Calu3 (cell line): ENCODE measurements around the gene NPHS1. TPM values are rescaled to one million over a fixed set of nuclear protein-coding genes. Genes with fewer than 3 reads are reported as not detected.
"Not testable (repeated sequence)": the region's sequence is repeated elsewhere in the genome, so short reads cannot be mapped to it uniquely, and the experiment has no call there.

Experiments used
- BruUV-seq: library from RNA; stranded (reverse); fragments of 400-500 nt; replicated peaks from 2 replicates; lab custom pipeline; 2021; lab: Mats Ljungman, UMichigan
- CTCF ChIA-PET: fragments of 300-600 bp; sonication (Branson Sonifier 250); formaldehyde crosslinking; loops from one replicate; lab custom pipeline; 2022; ENCODE audit warnings: antibody characterized with exemption; lab: Charles Lee
- DNase-seq: peaks from one replicate; pipeline ENCODE4 v3.0.0; 2022
- H3K27ac Mint-ChIP-seq: one replicate; pipeline ENCODE4 v1.8.0; 2022; ENCODE audit warnings: mixed read lengths; ENCODE audit not compliant: unreplicated experiment
- H3K27me3 Mint-ChIP-seq: one replicate; pipeline ENCODE4 v1.8.0; 2022; ENCODE audit warnings: mixed read lengths; ENCODE audit not compliant: unreplicated experiment
- H3K36me3 Mint-ChIP-seq: one replicate; pipeline ENCODE4 v1.8.0; 2022; ENCODE audit warnings: mild to moderate bottlenecking, moderate library complexity, mixed read lengths; ENCODE audit not compliant: insufficient read depth, unreplicated experiment
- H3K4me1 Mint-ChIP-seq: one replicate; pipeline ENCODE4 v1.8.0; 2022; ENCODE audit warnings: mild to moderate bottlenecking, low read depth, mixed read lengths; ENCODE audit not compliant: unreplicated experiment
- H3K4me3 Mint-ChIP-seq: one replicate; pipeline ENCODE4 v1.8.0; 2022; ENCODE audit warnings: mild to moderate bottlenecking, low read depth, moderate library complexity, mixed read lengths; ENCODE audit not compliant: unreplicated experiment
- H3K9me3 Mint-ChIP-seq: one replicate; pipeline ENCODE4 v1.8.0; 2022; ENCODE audit warnings: low read depth, mixed read lengths; ENCODE audit not compliant: unreplicated experiment
- CTCF ChIP-seq: fragments of 200-600 bp; IDR thresholded peaks from one replicate; pipeline ENCODE4 v1.8.0; 2022; ENCODE audit warnings: antibody characterized with exemption; ENCODE audit not compliant: unreplicated experiment
- intact Hi-C: fragments of 100-400 bp; cut with micrococcal nuclease; formaldehyde crosslinking; loops from one replicate; pipeline ENCODE4 v1.10.0; 2022; ENCODE audit not compliant: unreplicated experiment
- total RNA-seq: library from RNA; stranded (reverse); gene quantifications from 2 replicates; pipeline ENCODE4 v1.2.3, GENCODE V29; 2022

The NPHS1 gene
- total RNA-seq, 1 experiment from 2014 or later, result not detected

DNA sequence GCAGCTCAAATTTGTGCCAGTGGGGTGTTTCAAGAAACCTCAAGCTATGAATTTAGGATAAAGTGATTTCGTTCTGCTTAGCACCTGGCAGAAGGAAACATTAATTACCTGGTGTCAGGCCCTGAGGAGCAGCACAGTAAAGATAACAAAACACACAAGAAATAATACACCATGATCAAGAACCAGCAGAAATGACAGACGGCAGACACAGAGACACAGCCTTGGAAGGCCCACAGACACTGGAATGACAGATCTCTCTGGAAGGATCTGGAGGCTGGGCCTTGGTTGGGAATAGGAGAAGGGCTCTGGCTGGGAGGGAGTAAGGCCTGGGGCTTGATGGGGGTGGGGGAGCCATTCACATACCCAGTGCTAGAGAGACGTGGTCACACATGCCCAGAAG is 50.5 kb downstream of the NPHS1 start:
- no peaks in the 10 kb centered on the region for H3K4me1 Mint-ChIP-seq
- no peak overlapping the region for H3K4me3 Mint-ChIP-seq
- no TSS peak for BruUV-seq
- no peak for TF ChIP-seq CTCF
- H3K36me3 Mint-ChIP-seq, result no peaks in the 10 kb centered on the region
- H3K9me3 Mint-ChIP-seq, result no peaks in the 10 kb centered on the region
- CTCF ChIA-PET, result no interaction called here
- no peak for DNase-seq
- no peak overlapping the region for H3K27ac Mint-ChIP-seq
- H3K27me3 Mint-ChIP-seq, result peaks cover 28% of the 10 kb centered on the region
- intact Hi-C loops, result no loop called here

- Mint-ChIP-seq H3K27ac (no peak overlapping the region), H3K4me1 (peaks cover 8% of the 10 kb centered on the region), H3K9me3 (no peaks in the 10 kb centered on the region), H3K4me3 (no peak overlapping the region), H3K36me3 (no peaks in the 10 kb centered on the region), H3K27me3 (peaks cover 20% of the 10 kb centered on the region)
- BruUV-seq, result no TSS peak
- DNase-seq, result no peak
- TF ChIP-seq CTCF, result no peak
- CTCF ChIA-PET, result no interaction called here
- intact Hi-C loops, result no loop called here
These were observed 54.6 kb downstream of the NPHS1 start for GRCh38 chr19:35797663-35798062.

GRCh38 chr19:35796645-35797542 is 55.4 kb downstream of the NPHS1 start:
- intact Hi-C loops, result no loop called here
- Mint-ChIP-seq H3K4me1 (peaks cover 8% of the 10 kb centered on the region), H3K27me3 (peaks cover 20% of the 10 kb centered on the region), H3K4me3 (no peak overlapping the region), H3K36me3 (no peaks in the 10 kb centered on the region), H3K27ac (no peak overlapping the region), H3K9me3 (no peaks in the 10 kb centered on the region)
- DNase-seq, result no peak
- TF ChIP-seq CTCF, result no peak
- CTCF ChIA-PET, result interaction anchor here (0.7 kb wide), 1 partner anchor 69 kb away, joined by 3 read pairs; no protein-coding TSS in a partner anchor
- BruUV-seq, result no TSS peak

GRCh38 chr19:35795564-35795963 is 56.7 kb downstream of the NPHS1 start:
- H3K4me1 Mint-ChIP-seq, H3K9me3 Mint-ChIP-seq, H3K4me3 Mint-ChIP-seq, intact Hi-C loops, H3K27ac Mint-ChIP-seq, DNase-seq, CTCF ChIA-PET, H3K36me3 Mint-ChIP-seq, BruUV-seq: not testable (repeated sequence)
- peaks cover 20% of the 10 kb centered on the region for H3K27me3 Mint-ChIP-seq
